GM15510 (cell line): ENCODE results near the gene CD226.
A peak's percentile ranks its signal among the peaks of the same experiment; 100 is the strongest.

Source experiments
- POLR2A ChIP-seq: IDR thresholded peaks from 3 replicates; pipeline ENCODE4 v1.6.1; 2011; ENCODE audit warnings: borderline replicate concordance; ENCODE audit not compliant: insufficient read length; ENCODE audit errors: extremely low read depth

CD226 gene

DNA sequence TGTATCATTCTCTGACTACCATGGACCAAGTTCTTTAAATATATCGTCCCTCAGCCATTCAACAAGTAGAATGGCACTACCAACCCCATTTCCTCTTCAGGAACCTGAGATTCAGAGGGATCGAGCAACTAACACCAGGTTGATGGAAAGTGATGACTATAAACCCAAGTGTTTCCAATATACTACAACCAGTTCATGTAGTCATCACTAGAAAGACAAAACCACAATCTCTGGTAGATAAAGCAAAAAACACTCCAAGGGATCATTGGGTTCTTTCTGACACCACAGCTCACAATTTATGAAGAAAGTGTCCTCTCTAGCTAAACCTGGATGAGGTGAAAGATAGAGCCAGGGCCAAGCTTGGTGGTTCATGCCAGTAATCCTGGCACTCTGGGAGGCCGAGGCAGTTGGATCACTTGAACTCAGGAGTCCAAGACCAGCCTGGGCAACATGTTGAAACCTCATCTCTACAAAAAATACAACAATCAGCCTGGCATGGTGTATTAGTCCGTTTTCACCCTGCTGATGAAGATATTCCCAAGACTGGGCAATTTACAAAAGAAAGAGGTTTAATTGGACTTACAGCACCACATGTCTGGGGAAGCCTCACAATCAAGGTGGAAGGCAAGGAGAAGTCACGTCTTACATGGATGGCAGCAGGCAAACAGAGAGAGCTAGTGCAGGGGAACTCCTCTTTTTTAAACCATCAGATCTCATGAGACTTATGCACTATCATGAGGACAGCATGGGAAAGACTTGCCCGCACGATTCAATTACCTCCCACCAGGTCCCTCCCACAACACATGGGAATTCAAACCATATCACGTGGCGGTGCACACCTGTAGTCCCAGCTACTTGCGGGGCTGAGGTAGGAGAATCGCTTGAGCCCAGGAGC, 2.2 kb downstream of the CD226 start:
- TF ChIP-seq POLR2A: no peak

- peak; percentile 49 for TF ChIP-seq POLR2A
Observed at GRCh38 chr18:69944436-69944835, 3.2 kb downstream of the CD226 start.

GRCh38 chr18:69943021-69943420, 4.7 kb downstream of the CD226 start:
- TF ChIP-seq POLR2A: no peak

GRCh38 chr18:69941183-69941582, 6.5 kb downstream of the CD226 start:
- no peak for TF ChIP-seq POLR2A

DNA sequence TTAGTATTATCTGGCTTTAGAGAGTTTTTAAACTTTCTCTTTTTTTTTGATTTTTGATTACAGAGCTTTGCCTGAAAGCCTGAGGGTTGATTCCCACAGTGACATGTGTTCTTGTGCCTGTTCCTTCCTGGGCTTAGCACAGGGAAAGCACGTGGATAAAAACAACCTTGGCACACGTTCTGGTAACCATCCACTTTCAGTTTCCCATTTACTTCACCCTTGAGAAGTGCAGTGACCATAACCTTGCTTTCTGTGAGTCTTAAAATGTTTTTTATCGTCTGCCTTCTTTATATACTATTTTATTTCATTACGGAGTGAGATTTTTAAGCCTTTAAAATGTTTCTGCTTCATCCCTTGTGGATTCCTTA, 11.5 kb downstream of the CD226 start:
- no peak for TF ChIP-seq POLR2A

DNA sequence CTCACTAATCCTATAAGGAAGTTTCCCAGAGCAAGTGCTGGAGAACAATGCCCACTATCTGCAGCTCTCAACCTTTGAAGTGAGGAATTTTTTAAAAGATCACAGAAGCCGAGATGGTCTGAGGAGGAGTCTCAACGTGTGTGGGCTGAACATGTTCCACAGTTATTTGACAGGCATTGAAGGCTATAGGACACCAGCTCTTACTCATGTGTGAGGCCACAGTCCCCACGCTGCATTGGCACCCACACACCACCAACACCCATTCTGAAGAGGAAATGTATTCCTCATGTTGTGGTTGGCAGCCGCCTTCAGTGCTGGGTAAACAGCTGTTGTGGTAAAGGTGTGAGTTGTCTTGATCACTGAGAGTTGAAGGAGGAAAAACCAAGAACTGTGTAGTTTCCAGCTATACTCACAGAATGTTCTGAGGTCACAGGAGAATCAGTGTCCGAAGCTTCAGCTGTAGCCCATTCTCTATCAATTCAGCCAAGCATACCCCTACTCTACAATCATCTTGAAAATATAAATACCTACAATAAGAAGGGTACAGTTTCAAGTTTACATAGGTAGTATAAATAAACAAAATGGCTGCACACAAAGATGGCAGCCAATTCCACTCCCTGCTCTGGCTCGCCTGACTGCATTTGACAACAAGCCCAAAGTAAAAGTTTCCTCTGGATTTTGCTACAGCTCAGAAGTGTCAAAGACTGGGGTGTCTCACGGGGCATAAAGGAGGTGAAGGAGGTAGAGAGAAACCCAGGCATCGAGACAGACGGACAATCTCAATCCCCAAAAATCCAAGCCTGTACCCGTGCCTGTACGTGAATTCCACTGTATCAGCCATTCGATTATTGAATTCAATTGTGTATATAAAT, 12.1 kb downstream of the CD226 start:
- TF ChIP-seq POLR2A: no peak

GRCh38 chr18:69934601-69935265, 12.9 kb downstream of the CD226 start:
- no peak for TF ChIP-seq POLR2A

DNA sequence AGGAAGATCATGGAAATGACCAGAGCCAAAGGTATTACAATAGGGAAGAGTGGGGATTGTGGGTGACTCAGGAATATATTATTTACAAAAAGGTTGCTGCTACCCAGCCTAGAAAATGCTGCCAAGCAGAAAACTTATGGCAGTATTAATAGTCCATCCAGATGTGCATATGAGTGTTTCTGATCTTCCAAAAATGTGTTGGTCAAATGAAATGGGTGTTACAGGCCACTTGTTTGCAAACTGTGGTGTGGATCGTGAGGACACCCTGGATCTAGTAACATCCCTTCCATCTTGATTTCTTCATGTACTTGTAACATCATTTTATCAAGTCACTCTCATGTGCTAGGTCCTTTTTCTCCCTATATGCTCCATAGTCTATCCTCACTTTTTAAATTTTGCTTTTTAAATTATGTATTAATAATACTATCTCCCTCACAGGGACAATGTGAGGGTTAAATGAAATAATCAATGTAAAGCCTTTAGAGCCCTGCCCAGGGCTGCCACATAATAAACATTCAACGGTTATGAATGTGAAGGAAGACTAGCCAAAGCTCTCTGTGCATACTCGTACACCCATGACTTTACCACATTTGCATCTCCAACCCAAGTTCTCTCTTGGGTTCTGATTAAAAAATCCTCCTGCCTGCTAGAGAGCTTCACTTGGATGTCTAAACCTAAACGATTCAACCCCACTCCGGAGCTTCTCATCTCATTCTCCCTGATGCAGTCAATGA, 18.5 kb downstream of the CD226 start:
- no peak for TF ChIP-seq POLR2A

DNA sequence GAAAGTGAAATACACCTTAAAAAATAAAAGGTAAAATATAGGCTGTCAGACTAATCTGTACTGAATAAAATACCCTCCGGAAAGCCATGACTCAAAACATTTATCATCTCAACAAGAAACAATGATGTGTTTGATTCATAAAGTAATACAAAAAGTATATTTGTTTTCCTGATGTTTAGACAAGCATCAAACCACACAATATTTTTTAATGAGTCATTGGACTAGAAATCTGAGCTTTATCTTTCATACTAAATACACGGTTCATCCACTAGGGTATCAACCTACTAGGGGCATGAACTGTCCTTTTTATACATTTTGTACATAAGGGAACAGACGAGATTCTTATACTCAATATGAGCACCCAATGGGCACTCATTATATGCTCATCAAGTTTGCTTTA, 31.3 kb downstream of the CD226 start:
- no peak for TF ChIP-seq POLR2A

GRCh38 chr18:69908838-69909237, 38.8 kb downstream of the CD226 start:
- TF ChIP-seq POLR2A: no peak

DNA sequence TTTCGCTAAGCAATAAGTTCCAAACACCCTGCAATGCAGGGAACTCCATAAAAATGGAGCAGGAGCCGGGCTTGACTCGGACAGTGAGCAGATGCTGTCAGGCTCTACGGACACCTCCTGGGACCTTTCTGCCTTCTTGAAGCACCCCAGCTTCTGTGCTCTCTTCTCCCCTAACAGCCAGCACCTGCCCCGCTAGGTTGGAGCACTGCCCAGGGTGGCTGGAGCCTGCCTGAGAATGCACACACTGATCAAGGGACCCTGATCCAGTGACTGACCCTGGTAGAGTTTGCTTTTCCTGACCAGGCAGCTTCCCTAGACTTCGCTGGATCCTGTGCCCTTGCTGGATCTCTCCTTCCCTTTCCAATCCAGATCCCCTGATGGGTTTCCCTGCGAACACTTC, 40.9 kb downstream of the CD226 start:
- no peak for TF ChIP-seq POLR2A

DNA sequence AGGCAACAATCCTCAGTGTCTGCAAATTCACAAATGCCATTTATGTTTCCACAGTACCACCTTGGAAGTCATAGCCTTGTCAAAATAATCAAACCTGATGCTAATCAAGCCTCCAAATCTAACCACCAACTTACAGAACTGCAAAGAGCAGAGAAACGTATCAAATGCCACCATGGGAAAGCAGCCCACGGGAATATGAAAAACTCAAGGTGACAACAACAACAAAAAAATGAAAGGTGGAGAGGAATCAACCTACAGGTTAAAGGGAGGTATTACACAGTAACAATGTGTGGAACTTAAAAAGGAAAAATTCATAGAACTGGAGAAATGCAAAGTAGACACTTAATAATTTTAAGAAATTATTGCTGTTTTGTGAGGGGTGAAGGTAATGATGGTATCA, 46.7 kb downstream of the CD226 start:
- TF ChIP-seq POLR2A: no peak

- TF ChIP-seq POLR2A: no peak
Observed at GRCh38 chr18:69898241-69898861, 49.3 kb downstream of the CD226 start.

- TF ChIP-seq POLR2A: no peak
Observed at GRCh38 chr18:69897397-69898108, 50.1 kb downstream of the CD226 start.
